8988T (cell line): Measurements from ENCODE around the gene PPT1.

Experiments
- DNase-seq: peaks from one replicate; pipeline ENCODE4 v3.0.0; 2011

PPT1 gene

DNA sequence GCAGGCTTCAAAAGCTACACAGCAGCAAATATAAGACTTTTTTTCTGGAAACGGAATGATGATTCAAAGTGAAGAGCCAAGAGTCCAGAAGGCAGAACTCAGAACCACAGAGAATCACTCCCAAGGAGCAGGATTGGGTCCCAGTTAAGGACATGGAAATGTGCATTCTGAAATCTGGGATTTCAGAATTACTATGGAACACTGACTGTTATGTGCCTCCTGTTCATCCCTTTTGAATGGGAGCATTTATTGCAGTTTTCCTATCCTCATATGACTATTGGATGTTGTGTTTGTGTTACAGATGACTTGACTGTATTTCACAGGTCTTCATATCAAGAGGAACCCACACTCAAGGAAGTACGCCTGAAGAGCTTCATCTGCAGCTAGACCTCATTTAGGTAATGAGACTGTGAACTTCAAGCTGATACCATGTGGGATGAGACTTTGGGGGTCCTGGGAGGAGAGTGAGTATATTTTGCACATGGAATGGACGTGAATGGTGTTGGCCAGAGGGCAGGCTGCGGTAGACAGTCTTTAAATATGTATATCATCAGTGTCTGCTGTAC lies 73.6 kb downstream of the PPT1 start:
- DNase-seq, result no peak
